Lower leg skin (tissue), 4 donors: ENCODE results near the gene UTY. TPM values are rescaled to one million over a fixed set of nuclear protein-coding genes. Genes with fewer than 3 reads are reported as not detected.

ENCODE experiments used
- DNase-seq, 2 donors: peaks; one replicate each; pipeline ENCODE4 v3.0.0-alpha.2; 2019; ENCODE audit warnings: low spot score in 2 of 2
- H3K4me3 ChIP-seq: fragments of 200-600 bp; sonication (generic); 2 replicates; pipeline ENCODE4 v1.5.1; 2017; ENCODE audit warnings: mild to moderate bottlenecking, low read depth; ENCODE audit not compliant: poor library complexity, severe bottlenecking
- POLR2A ChIP-seq, 2 donors: fragments of 450-650 bp; IDR thresholded peaks; one replicate each; pipeline ENCODE4 v1.6.1; 2016 to 2017; ENCODE audit warnings: antibody characterized with exemption in 2 of 2, mild to moderate bottlenecking in 1 of 2, moderate library complexity in 1 of 2
- WGBS, 2 donors: methylation state at CpG; one replicate each; pipeline ENCODE4 v1.1.5; 2018; 5-methylcytosine and 5-hydroxymethylcytosine counted together
- intact Hi-C: fragments of 100-400 bp; cut with DNase I; formaldehyde crosslinking; loops from one replicate; pipeline ENCODE4 v1.15.0; 2023; ENCODE audit warnings: low total_unique reads
- total RNA-seq, 4 donors: library from RNA; depleted of rRNA; stranded (reverse); fragments of >200 nt; gene quantifications; one replicate each; pipeline ENCODE4 v1.1.0, GENCODE V29; 2016
- TF ChIP-seq, protein P1 (sequence below), 3 donors: fragments of 450-650 bp; IDR thresholded peaks; one replicate each; pipeline ENCODE4 v1.5.1; 2016; ENCODE audit warnings: antibody characterized with exemption in 3 of 3, mild to moderate bottlenecking in 3 of 3, moderate library complexity in 2 of 3

The UTY gene
- total RNA-seq, 4 donors from 2014 or later, result 0.21 to 26.3 (median 24.4) TPM; not detected in 1

DNA sequence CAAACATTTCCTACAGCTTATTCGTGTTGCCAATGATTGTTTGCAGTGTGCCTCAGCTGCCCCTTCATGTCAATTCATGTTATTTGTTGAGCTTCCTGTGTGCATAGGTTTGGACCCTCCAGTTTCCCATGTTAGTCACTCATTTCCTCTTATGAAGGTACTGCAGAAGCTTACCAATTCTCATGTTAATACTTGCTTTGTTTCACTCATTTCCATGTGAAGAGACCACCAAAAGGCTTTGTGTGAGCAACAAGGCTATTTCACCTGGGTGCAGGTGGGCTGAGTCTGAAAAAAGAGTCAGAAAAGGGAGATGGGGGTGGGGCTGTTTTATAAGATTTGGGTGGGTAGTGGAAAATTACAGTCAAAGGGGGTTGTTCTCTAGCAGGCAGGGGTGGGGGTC lies 274.6 kb downstream of the UTY start:
- 75% methylated on average over 1 of the region's 1 CpG; no CpG with 5 or more reads in 1 of the 2 donors for WGBS, 2 donors
- no peak for DNase-seq
- intact Hi-C loops, result no loop called here
- TF ChIP-seq, protein P1, sequence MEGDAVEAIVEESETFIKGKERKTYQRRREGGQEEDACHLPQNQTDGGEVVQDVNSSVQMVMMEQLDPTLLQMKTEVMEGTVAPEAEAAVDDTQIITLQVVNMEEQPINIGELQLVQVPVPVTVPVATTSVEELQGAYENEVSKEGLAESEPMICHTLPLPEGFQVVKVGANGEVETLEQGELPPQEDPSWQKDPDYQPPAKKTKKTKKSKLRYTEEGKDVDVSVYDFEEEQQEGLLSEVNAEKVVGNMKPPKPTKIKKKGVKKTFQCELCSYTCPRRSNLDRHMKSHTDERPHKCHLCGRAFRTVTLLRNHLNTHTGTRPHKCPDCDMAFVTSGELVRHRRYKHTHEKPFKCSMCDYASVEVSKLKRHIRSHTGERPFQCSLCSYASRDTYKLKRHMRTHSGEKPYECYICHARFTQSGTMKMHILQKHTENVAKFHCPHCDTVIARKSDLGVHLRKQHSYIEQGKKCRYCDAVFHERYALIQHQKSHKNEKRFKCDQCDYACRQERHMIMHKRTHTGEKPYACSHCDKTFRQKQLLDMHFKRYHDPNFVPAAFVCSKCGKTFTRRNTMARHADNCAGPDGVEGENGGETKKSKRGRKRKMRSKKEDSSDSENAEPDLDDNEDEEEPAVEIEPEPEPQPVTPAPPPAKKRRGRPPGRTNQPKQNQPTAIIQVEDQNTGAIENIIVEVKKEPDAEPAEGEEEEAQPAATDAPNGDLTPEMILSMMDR (IDR thresholded peaks at IDR 0.05), result no peak
- TF ChIP-seq POLR2A (IDR thresholded peaks at IDR 0.05), result no peak
- H3K4me3 ChIP-seq, result no peak overlapping the region

Other genes starting within 250 kb of the UTY start
- gene TMSB4Y, start 223.9 kb upstream of the UTY start, total RNA-seq, result 1 to 10 TPM in 2 of 4 donors, not detected in 2; 1.9 to 2.1 TPM